ENCODE results near the gene ZNF516.

Gene ZNF516

DNA sequence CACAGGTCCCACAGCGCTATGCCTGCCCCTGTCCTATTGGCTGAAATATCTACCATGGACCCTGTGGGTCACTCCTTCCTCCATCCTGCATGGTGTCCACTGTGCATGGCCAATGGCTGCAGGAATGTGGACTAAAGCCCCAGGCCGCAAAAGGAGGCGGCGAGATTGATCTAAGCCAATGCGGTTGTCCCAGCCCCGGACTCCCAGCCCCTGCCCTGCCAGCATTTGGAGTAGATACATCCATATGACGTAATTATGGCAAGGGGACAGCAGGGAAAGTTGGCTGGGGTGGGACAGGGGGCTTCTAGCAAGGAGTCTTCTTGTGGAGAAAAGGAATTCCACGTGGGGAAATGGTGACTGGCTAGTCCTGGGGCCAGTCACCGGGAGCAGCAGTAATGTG lies 11.4 kb upstream of the ZNF516 start:
- DNase-seq: no peak

DNA sequence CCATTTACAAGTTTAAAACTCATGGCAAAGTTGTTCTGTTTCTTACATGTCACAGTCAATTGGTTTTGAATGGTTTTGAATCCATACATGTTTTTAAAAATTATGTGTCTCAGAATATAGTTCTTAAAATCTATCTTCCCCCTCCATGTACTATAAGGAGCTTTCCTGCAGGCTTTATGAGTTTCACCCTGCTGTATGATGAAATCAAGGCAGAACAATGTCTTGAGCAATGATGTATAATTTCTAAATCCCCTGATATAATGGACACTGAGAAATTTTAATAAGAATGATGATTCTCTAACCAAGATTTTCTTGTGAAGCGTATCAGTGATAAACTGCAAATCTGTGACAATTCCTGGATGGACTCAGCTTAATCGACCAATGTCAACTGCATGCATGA lies 10.6 kb upstream of the ZNF516 start:
- no peak for DNase-seq

DNA sequence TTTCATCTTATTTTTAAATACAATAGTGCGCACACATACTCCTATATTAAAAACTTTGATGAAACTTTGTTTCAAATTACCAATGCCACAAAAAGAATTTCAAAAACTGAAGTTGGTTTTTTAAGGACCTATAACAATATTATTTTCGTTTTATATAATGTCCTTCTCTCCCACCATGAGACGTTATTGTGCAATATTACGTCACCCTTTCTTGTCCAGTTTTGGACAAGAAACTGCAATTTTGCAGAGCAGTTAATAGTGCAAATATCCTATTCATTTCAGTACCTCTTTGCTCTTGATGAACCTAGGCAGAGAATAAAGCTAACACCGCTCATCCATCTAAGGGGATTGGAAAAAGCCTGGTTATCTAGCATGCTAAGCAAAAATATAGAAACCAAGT lies 9.7 kb upstream of the ZNF516 start:
- no peak for DNase-seq

DNA sequence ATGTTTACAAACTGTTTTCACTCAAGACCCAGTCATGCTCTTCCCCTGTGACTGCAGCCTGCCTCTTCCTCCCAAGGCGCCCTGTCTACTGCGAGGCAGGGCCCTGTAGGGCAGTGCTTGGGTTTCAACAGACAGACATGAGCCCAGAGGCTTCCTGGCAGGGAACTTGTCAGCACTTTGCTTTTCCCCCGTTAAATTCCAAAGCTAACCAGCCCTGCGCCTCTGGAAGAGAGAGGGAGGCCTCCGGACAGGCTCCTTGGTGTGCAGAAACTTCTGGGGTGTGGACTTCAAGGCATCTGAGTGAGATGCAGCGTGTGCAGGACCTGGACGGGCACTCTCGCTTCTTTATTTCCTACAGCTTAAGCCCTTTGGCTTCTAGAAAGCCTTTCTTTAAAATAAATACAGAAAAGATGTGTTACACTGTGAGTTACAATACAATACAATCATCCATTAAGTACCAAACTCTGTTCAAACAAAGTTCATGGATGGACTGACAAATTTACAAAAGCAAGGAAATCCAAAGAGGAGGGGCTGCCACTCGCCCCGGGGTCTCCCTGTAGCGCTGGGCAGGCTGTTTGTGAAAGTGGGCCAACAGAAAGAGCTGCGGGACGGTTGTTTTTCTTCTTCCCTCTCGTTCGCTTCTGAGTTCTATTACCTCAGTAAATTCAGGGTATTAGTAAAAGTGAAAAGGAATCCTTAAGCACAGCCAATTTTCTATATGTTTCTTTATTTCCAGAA lies 8.8 kb upstream of the ZNF516 start:
- DNase-seq: no peak

DNA sequence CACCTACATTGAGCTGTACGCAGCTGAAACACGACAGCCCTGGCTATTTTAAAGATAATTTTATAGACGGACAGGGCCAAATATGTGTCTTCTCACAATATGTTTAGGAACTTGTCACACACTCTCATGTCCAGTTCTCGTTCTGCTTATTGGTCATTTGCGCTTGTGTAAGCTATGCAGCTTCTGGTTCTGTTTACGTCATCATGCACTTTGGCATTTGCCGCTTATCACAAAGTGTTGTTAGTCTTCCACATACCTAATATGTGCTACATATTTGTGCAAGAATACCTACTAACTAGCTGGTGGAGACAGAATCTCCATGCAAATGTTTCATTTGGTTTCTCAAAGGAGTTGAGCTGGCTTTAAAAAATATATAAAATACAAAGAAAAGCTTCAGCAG lies 7.5 kb upstream of the ZNF516 start:
- no peak for DNase-seq

DNA sequence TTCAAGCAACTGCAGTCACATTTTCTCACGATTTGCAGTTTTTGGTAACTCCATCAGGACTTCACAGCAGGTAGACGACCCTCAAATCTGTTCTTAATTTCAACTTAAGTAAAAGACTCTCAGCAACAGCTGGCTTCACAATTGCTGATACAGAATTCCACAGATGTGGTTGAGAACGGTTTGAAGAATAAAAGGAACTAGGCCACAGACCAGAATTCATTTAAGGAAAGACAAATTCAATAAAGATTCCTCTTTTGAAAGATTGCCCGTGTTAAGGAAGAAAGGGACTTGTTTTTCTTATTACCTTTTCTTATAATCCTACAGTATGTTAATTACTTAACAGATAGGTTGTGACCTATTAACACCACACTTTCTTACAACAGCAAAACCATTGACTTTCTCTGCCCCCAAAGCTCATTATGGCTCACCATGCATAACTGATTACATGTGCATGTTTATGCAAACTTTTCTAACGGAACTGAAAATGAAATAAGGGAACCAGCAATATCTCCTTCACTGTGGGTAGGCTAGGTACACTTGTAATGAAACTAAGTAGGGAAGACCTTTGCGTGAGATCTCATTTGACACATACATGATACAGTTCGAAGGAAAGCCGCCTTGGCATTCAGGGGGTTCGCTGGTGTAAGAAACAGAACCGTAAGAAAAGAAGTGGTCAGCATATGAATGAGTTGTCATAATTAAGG lies 4.7 kb upstream of the ZNF516 start:
- no peak for DNase-seq

DNA sequence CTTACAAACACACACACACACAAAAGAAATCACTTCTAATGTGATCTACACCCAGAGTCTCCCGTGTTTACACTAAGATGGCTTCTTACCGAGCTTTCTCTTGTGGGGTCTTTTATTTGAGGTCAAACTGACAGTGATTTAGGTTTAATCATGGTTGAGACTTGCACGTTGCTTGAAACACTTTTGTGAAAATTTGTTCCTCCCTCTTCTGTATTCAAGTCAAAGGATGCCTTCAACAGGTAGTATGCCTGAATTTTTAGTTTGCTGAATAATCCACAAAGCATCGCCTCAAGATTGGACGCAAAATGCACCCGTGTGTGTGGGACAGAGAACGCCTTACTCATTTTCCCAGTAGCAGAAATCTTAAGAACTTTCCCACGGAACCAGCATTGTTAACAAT lies 4.0 kb upstream of the ZNF516 start:
- DNase-seq: no peak

DNA sequence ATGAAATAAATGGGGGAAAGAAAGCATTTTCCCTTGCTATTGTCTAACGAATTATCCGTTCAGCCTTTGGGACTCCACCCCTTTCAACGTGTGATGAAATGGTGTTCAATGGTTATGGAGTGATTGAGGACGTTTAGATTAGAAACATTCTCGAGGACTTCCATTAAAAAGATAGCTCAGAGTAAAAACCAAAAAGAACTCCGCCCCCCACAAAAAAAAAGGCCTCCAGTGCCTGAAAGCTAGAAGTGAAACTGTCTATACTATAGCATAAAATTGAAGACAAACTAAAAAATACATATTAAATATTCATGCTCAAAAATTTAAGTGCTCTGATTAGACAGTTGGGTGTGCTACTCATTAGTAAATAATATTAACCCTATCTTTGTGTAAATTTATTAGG lies 3.0 kb upstream of the ZNF516 start:
- DNase-seq: no peak

DNA sequence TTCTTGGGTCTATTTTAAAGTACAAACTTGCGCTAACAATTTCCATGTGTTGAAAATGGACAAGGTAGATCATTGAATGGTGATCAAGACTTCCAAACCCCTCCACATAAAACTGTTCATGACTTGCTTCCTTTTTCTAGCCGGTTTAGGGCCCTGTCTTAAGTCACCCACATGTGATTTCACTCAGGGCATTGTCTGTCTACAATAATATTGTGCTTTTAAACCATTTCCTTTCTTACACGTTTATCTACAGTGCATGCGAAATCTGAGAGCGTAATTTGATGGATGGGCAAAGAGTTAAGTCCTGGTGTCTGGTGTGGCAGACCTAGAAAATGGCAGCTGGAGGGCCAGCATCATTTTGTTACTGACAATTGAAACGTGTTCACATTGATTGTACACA lies 2.0 kb upstream of the ZNF516 start:
- DNase-seq: no peak

DNA sequence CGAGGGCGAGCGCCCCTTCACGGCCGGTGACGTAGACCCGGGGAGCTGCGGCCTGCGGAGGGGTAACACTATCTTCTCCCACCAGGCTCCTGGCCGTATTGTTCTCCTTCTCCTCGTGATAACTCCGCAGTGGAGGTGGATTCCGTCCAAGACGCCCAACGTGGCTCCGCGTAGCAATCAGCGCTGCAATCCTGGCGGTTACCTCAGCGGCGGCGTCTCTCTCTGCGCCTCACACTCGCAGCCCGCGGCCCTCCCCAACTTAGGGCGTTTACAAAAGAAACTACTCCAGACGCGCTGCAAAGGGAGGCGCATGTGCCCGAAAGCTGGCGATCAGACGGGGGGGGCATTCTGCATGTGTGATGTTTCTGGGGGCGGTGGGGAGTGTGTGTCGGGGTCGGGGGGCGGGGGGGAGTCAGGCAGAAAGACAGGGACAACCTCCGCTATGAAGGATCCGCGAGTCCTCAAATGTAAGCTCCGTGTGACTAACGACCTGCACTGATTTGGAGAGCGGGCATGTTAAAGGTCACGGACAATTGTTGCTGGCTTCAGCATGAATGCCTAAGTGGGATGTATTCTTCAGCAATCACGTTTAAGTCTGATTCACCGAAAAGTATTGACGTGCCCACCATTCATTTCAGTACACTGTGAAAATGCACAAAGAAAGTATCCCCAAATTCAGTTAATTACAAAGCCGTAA lies 1.3 kb upstream of the ZNF516 start:
- peak; percentile 75 for DNase-seq

DNA sequence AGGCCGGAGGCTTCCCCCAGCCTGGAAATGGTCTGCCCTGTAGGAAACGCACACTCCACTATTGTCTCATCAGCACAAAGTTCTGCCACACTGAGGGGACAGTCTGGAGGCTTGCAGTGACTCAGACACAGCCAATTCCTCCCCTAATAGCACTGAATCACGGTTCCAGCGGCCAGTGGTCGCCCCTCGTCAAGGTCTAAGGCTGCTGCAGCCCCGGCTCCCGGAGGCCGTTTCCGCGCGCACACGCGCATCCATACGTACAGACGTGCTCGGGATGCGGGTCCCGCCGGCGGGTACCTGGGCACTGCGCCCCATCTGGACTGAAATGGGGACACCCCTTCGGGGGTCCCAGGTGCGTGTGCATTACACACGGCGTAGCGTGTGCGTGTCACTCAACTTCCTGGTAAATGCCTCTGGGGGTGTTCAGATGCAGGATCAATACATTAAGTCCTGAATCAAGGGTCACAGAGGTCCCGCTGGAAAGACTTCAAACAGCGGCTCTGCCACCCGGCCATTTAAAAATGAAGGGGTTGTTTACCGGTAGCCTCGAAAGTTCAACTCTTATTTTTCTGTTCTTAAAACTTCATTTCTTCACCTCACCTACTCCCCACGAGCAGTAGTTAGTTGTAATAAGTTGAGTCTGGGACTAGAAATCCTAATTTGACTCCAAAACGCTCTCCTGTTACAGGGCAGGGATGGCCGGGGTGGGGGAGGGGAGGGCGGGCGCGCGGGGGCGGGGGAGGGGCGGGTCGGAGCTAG lies 572 bp upstream of the ZNF516 start:
- peak; percentile 41 for DNase-seq

DNA sequence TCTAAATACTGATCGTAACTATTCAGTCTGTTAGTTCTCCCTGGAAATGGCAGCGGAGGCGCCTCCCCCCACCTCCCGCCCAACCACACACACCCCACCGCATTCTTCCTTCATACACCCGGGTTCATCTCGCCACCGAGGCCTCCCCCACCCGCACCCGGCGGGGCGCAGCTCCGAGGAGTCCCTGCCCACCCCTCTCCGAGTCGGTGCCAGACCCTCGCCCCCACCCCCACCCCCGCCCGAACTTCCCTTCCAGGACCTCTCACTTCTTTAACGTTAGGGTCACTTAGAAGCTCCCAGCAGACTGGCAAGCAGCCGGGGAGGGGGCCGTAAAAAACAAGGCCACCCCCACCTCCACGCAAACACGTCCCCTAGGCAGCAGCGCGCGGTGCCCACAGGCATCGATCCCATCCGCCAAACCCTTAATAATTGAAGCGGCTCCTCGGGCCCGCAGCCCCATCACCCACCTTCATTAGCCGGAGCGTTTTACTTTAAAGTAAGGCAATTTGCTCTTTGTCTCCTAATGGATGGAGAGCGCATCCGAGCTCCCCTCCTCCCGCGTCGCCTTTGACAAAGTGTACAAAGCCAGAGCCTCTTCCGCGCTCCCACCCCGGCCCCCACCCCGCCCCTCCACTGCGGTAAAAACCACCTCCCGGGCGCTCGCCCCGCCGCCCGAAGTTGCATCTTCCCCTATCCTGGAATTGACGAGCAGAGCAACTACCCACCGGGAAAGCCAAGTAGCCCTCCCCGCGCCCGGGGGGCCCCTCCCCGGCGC lies 624 bp downstream of the ZNF516 start:
- peak; percentile 60 for DNase-seq

DNA sequence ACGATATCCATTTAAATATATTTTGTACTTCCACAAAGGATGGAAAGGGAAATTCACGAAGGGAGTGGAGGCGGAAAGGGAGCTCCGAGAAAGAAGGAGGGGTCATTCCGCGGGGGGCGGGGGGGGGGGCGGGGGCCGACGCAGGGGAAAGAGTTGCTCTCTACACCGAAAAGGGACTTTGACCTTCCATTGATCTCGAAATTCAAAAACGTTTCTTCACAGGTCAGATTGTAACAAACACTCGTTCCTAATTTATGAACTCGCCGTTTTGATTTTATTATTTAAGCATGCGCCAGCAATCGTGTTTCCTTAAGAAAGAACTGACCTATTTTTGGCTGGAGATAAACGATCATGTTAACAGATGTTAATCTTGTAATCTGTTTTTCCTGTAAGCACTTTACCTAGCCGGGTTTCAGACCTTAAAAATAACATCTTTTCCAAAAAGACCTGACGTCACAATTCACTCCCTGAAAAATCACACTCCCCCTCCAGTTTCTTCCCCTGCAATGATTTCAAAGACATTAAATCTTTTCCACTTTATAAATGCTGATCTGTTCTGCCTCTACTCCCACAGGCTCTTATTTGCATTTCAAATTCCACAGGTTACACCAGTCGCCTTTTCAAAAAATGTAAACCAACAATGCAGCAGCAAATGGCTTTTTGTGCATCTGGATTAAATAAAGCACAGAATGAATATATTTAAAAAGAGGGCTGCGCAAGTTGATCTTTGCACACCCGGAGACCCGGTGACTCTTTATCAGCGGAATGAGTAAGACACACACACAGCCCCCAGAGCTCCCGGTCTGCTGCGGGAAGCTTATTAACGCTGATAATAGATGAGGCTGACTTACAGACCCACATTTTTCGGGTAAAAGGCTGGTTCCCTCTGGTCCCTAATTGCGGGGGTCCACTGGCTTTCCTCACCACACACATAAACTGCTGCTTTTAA lies 1.6 kb downstream of the ZNF516 start:
- DNase-seq: peak; percentile 86

DNA sequence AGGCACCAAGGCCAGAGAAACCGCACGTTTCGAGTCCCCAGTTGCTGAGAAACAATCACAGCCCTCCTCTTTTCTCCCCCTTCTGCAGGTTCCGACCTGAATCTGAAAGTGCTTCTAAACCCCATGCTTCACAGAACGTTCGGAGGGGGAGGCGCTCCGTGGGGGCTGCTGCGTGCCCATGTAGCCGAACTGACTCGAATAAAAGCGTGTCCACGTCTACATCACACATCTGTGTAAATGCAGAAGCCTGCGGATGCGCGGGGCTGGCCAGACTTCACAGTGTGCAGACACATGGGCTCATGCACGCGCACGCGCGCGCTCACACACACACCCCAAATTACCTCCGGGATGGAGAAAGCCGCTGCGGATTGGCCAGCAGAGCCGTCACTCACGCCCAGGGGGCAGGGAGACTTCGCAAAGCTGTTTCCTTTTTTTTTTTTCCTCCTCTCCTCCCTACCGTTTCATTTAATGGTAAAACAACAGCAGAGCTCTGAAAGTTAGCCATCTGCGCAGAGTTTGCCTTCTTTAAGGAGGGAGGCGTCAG lies 2.3 kb downstream of the ZNF516 start:
- peak; percentile 94 for DNase-seq

DNA sequence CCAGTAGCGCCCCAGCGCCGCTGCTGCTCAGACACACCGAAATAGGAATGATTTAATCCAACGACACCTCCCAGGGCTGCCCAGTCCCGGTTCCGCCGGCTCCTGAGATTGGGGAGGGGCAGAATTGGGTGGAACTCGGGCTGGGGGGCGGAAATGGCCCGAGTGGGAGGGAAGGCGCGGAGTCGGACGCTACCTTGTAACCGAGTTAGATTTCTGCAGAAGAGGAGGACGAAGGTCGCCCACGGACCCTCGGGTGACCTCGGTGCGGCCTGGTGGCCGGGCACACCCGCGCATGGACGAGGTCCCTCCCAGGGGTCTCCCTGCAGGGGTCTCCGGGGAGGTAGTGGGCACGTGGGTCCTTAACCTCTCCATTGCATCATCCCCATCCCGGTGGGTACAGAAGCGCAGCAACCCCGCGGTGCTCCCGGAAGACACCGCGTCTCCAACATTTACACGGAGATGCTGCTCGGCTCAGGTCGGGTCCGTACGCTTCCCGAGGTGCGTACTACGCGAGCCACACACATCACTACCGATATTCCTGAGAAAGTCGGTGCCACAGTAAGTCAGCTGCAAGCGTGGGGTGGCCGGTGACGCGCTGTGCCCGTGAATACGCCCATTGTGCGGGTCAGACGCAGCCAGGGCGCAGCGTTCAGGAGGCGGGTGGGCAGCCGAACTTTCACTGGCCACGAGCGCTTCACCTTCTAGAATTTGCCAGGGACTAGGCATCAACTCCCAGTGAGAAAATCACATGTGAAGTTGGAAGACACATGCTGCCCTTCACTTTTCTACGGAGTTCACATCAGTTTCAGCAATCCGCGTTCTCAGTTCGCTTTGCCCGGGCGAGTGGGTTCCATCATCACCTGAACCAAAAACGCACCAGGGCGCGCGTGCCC lies 3.0 kb downstream of the ZNF516 start:
- peak; percentile 41 for DNase-seq

DNA sequence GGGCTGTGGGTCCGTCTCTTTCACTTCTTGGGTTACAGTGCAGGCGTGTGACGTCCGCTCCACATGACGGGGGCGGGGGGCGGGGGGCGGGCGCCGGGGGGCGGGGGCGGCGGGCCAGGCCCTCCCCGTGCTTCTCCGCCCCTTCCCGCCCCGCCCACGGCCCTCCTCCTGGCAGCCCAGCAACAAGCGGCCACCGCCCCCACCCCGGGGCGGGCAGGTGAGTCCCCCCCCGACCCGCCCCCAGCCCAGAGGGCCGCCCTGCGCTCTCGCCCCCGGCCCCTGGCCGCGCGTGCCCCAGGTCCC lies 3.6 kb downstream of the ZNF516 start:
- DNase-seq: peak; percentile 48

DNA sequence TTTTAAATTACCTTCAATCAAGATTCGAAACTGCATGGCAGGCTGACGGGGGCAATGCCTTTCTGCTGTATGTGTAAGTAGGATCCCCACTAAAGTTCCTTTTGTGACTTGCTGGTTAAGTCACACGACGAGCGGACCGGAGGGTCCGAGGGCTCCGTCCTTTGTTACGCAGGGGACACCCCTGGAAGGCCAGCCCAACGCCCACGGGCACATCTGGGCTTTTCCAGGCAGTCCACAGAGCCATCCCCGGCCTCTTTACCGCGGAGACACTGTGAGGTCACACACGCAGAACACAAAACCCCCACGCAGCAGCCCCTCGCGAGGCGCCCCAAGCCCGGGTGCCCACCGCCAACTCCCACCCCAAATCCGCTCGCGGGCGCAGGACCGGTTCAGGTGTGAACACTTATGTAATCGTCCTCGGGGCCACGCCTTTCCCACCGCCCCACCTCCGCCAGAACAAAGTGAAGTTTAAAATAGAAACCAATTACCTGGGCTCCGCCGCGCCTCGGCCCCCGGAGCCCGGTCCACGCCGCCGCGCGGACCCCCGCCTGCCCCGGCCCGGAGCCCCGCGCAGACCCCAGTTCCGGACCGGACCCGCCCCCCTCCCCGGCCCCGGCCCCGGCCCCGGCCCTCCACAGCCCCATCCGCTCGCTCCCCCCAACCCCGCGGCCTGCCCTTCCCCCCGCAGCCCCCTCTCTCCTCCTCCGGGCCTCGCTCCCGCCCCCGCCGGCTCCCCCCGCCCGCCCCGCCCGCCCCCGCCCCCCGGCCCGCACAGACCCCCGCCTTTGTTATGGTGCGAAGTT lies 4.2 kb downstream of the ZNF516 start:
- peak; percentile 23 for DNase-seq

DNA sequence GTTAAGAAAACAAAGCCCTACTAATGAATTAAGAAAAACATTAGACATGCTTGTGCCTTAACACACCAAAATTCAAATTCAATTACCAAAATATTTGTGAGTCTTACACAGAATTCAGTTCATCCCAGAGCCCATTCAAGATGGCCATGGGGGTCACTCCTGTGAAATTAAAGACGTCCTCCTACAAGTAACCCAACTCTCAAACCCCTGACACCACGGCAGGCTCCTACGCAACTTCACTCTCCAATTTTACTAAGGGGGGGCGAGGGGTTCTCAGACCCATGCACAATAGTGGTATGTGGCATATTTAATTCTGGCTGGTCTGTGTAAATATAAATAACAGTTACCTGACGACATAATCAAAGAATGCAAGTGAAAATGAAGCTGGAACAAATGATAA lies 5.0 kb downstream of the ZNF516 start:
- DNase-seq: no peak

DNA sequence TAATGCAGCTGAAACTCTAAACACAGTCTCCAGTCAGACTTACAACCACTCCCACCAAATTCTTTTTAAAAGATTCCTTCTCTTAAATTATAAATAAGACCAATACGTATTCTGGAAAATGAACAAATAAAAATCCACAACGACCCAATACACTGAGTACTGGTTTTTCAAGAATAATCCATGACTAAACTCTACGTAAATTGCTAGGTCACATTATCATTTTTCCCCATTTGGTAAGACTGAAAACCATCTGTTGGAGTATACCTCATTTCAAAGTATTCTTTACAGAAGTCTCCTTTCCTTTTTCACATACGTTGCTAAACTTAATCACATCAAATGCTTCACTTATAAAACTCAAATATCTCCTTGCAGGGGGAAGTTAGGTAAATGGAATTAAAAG lies 6.0 kb downstream of the ZNF516 start:
- no peak for DNase-seq
